A673 (cell line): ENCODE results near the gene JOSD2.

ENCODE experiments used
- EZH2 ChIP-seq: fragments of 200-600 bp; sonication (generic); IDR thresholded peaks from 2 replicates; pipeline ENCODE4 v1.6.1; 2017; ENCODE audit warnings: borderline replicate concordance, low read depth, mild to moderate bottlenecking, mixed read lengths, antibody characterized with exemption, low read length; ENCODE audit not compliant: poor library complexity, severe bottlenecking
- TF ChIP-seq, protein P1 (sequence below): fragments of 300-800, 200-600 bp; sonication (generic); conservative IDR thresholded peaks from 2 replicates; pipeline ENCODE4 v1.5.1; 2017; ENCODE audit warnings: low read depth, mild to moderate bottlenecking, antibody characterized with exemption, low read length, moderate library complexity, mixed read lengths

GRCh38 chr19:50537769-50538230 is 26.8 kb upstream of the JOSD2 start:
- TF ChIP-seq, protein P1, sequence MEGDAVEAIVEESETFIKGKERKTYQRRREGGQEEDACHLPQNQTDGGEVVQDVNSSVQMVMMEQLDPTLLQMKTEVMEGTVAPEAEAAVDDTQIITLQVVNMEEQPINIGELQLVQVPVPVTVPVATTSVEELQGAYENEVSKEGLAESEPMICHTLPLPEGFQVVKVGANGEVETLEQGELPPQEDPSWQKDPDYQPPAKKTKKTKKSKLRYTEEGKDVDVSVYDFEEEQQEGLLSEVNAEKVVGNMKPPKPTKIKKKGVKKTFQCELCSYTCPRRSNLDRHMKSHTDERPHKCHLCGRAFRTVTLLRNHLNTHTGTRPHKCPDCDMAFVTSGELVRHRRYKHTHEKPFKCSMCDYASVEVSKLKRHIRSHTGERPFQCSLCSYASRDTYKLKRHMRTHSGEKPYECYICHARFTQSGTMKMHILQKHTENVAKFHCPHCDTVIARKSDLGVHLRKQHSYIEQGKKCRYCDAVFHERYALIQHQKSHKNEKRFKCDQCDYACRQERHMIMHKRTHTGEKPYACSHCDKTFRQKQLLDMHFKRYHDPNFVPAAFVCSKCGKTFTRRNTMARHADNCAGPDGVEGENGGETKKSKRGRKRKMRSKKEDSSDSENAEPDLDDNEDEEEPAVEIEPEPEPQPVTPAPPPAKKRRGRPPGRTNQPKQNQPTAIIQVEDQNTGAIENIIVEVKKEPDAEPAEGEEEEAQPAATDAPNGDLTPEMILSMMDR, result peak; percentile 95
- TF ChIP-seq EZH2, result no peak
